GM12874 (cell line): ENCODE data around the gene STYXL2.

Experiments
- CTCF ChIP-seq: IDR thresholded peaks from 2 replicates; pipeline ENCODE4 v1.5.1; 2011; ENCODE audit warnings: low read depth, mild to moderate bottlenecking, control low read depth, low read length, moderate library complexity; ENCODE audit not compliant: insufficient read depth

Gene STYXL2

GRCh38 chr1:167120899-167121298, 27.0 kb downstream of the STYXL2 start:
- TF ChIP-seq CTCF = no peak

- TF ChIP-seq CTCF = no peak
Observed at GRCh38 chr1:167121375-167122120, 27.7 kb downstream of the STYXL2 start.

- TF ChIP-seq CTCF = no peak
Observed at GRCh38 chr1:167122121-167122480, 28.2 kb downstream of the STYXL2 start.

DNA sequence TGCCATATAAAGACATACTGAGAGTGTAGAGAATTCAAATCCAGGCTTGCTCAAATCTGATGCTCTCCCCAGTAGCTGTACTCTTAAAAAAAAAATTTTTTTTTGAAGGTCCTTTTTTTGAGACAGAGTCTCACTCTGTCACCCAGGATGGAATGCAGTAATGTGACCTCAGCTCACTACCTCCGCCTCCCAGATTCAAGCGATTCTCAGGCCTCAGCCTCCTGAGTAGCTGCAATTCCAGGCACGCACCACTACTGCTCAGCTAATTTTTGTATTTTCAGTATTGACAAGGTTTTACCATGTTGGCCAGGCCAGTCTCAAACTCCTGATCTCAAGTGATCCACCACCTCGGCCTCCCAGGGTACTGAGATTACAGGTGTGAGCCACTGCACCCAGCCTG, 28.7 kb downstream of the STYXL2 start:
- TF ChIP-seq CTCF = no peak

- TF ChIP-seq CTCF = no peak
Observed at GRCh38 chr1:167126317-167126716, 32.4 kb downstream of the STYXL2 start.

DNA sequence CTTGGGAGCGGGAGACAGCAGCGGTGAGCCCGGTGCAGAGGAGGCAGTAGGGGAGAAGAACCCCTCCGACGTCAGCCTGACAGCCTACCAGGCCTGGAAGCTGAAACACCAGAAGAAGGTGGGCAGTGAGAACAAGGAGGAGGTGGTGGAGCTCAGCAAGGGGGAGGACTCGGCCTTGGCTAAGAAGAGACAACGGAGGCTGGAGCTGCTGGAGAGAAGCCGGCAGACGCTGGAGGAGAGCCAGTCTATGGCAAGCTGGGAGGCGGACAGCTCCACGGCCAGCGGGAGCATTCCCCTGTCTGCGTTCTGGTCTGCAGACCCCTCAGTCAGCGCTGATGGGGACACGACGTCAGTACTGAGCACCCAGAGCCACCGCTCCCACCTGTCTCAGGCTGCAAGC, 32.9 kb downstream of the STYXL2 start:
- no peak for TF ChIP-seq CTCF

GRCh38 chr1:167127236-167127635, 33.4 kb downstream of the STYXL2 start:
- TF ChIP-seq CTCF = no peak
